WTC11 (cell line): ENCODE measurements around the gene KCNK17.

Experiments used
- CBFB ChIP-seq: sonication (generic); formaldehyde crosslinking; IDR thresholded peaks from 2 replicates; pipeline ENCODE4 v1.8.1; 2022; ENCODE audit warnings: mild to moderate bottlenecking, low read depth, missing genetic modification reagents
- ETV6 ChIP-seq: sonication (generic); formaldehyde crosslinking; IDR thresholded peaks from 2 replicates; pipeline ENCODE4 v1.8.1; 2022; ENCODE audit warnings: mild to moderate bottlenecking, missing genetic modification reagents
- FOXJ3 ChIP-seq: sonication (generic); formaldehyde crosslinking; IDR thresholded peaks from 2 replicates; pipeline ENCODE4 v1.9.0; 2021; ENCODE audit warnings: missing genetic modification reagents, mild to moderate bottlenecking, borderline replicate concordance
- IRF1 ChIP-seq: sonication (generic); formaldehyde crosslinking; IDR thresholded peaks from 2 replicates; pipeline ENCODE4 v1.8.0; 2023; ENCODE audit warnings: missing genetic modification reagents
- JUN ChIP-seq: sonication (generic); formaldehyde crosslinking; IDR thresholded peaks from 2 replicates; pipeline ENCODE4 v1.8.0; 2023; ENCODE audit warnings: mild to moderate bottlenecking, missing genetic modification reagents
- MXD4 ChIP-seq: fragments of 250-450 bp; sonication (Bioruptor Pico); IDR thresholded peaks from 2 replicates; pipeline ENCODE4 v1.8.0; 2021; ENCODE audit warnings: mild to moderate bottlenecking, moderate library complexity, borderline replicate concordance
- SP1 ChIP-seq: sonication (generic); formaldehyde crosslinking; conservative IDR thresholded peaks from 2 replicates; pipeline ENCODE4 v1.8.1; 2022; ENCODE audit warnings: missing genetic modification reagents
- TCF7 ChIP-seq: sonication (generic); formaldehyde crosslinking; IDR thresholded peaks from 2 replicates; pipeline ENCODE4 v1.8.0; 2022; ENCODE audit warnings: mild to moderate bottlenecking, low read depth, missing genetic modification reagents, moderate library complexity
- ZBTB21 ChIP-seq: sonication (generic); formaldehyde crosslinking; IDR thresholded peaks from 2 replicates; pipeline ENCODE4 v1.8.1; 2023; ENCODE audit warnings: mild to moderate bottlenecking, missing genetic modification reagents, borderline replicate concordance
- ZNF232 ChIP-seq: sonication (generic); formaldehyde crosslinking; IDR thresholded peaks from 2 replicates; pipeline ENCODE4 v1.8.0; 2022; ENCODE audit warnings: mild to moderate bottlenecking, missing genetic modification reagents
- TF ChIP-seq, protein P1 (sequence below): fragments of 200-600 bp; IDR thresholded peaks from 2 replicates; pipeline ENCODE4 v1.8.0; 2022; ENCODE audit warnings: antibody characterized with exemption
- TF ChIP-seq, protein P2 (sequence below): sonication (generic); formaldehyde crosslinking; IDR thresholded peaks from 2 replicates; pipeline ENCODE4 v1.8.0; 2022; ENCODE audit warnings: missing genetic modification reagents

- TF ChIP-seq, protein P1, sequence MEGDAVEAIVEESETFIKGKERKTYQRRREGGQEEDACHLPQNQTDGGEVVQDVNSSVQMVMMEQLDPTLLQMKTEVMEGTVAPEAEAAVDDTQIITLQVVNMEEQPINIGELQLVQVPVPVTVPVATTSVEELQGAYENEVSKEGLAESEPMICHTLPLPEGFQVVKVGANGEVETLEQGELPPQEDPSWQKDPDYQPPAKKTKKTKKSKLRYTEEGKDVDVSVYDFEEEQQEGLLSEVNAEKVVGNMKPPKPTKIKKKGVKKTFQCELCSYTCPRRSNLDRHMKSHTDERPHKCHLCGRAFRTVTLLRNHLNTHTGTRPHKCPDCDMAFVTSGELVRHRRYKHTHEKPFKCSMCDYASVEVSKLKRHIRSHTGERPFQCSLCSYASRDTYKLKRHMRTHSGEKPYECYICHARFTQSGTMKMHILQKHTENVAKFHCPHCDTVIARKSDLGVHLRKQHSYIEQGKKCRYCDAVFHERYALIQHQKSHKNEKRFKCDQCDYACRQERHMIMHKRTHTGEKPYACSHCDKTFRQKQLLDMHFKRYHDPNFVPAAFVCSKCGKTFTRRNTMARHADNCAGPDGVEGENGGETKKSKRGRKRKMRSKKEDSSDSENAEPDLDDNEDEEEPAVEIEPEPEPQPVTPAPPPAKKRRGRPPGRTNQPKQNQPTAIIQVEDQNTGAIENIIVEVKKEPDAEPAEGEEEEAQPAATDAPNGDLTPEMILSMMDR: no peak
- no peak for TF ChIP-seq FOXJ3 (CRISPR knock-in tag)
- no peak for TF ChIP-seq IRF1 (CRISPR knock-in tag)
- no peak for TF ChIP-seq JUN (CRISPR knock-in tag)
- TF ChIP-seq, protein P2, sequence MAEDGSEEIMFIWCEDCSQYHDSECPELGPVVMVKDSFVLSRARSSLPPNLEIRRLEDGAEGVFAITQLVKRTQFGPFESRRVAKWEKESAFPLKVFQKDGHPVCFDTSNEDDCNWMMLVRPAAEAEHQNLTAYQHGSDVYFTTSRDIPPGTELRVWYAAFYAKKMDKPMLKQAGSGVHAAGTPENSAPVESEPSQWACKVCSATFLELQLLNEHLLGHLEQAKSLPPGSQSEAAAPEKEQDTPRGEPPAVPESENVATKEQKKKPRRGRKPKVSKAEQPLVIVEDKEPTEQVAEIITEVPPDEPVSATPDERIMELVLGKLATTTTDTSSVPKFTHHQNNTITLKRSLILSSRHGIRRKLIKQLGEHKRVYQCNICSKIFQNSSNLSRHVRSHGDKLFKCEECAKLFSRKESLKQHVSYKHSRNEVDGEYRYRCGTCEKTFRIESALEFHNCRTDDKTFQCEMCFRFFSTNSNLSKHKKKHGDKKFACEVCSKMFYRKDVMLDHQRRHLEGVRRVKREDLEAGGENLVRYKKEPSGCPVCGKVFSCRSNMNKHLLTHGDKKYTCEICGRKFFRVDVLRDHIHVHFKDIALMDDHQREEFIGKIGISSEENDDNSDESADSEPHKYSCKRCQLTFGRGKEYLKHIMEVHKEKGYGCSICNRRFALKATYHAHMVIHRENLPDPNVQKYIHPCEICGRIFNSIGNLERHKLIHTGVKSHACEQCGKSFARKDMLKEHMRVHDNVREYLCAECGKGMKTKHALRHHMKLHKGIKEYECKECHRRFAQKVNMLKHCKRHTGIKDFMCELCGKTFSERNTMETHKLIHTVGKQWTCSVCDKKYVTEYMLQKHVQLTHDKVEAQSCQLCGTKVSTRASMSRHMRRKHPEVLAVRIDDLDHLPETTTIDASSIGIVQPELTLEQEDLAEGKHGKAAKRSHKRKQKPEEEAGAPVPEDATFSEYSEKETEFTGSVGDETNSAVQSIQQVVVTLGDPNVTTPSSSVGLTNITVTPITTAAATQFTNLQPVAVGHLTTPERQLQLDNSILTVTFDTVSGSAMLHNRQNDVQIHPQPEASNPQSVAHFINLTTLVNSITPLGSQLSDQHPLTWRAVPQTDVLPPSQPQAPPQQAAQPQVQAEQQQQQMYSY (CRISPR knock-in tag): no peak
- no peak for TF ChIP-seq MXD4 (CRISPR knock-in tag)
- TF ChIP-seq ZBTB21: no peak
- TF ChIP-seq ETV6 (CRISPR knock-in tag): no peak
- TF ChIP-seq CBFB (CRISPR knock-in tag): no peak
- TF ChIP-seq SP1: no peak
- TF ChIP-seq TCF7 (CRISPR knock-in tag): no peak
- TF ChIP-seq ZNF232 (CRISPR knock-in tag): no peak
These were observed 13.8 kb upstream of the KCNK17 start for GRCh38 chr6:39328066-39328465.
